GM21447 (cell line): ENCODE results near the gene ERVMER34-1.

ENCODE experiments used
- ATAC-seq: cut with Tn5 transposase; IDR thresholded peaks from one replicate; pipeline ENCODE4 v1.9.1; 2021; ENCODE audit not compliant: unreplicated experiment

The ERVMER34-1 gene

GRCh38 chr4:52721968-52722815, 29.0 kb downstream of the ERVMER34-1 start:
- ATAC-seq, result peak; percentile 97

- no peak for ATAC-seq
Measured at GRCh38 chr4:52718123-52718522, 33.1 kb downstream of the ERVMER34-1 start.

DNA sequence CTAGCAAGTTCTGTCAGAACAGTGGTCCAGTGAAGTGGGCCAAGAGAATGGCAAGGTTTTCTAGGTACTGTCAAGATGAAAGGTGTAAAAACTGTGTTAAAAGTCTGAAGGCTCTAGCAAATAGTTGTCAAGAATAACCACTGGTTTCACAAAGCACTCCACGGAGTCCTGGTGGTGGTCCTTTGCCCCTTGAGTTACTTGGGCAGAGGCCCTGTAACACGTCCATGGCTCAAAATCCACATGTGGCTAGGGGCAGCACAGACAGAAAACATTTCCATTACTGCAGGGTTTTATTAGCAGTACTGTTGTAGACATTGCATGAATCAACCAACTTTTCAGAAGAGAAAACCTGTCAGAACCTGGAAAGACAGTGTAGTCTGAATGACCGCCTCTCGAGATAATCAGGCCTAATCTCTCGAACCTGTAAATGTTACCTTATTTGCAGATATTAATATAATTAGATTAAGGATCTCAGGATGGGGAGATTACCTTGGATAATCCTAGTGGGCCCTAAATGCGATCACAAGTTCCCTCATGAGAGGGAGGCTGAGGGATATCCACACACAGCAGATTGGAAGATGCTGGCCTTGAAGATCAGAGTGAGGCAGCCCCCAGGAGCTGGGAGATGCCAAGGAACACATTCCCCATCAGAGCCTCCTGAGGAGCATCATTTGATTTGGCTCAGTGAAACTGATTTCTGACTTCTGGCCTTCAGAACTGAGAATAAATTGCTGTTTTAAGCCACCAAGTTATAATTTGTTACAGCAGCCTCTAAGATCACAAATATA, 34.7 kb downstream of the ERVMER34-1 start:
- ATAC-seq, result no peak

DNA sequence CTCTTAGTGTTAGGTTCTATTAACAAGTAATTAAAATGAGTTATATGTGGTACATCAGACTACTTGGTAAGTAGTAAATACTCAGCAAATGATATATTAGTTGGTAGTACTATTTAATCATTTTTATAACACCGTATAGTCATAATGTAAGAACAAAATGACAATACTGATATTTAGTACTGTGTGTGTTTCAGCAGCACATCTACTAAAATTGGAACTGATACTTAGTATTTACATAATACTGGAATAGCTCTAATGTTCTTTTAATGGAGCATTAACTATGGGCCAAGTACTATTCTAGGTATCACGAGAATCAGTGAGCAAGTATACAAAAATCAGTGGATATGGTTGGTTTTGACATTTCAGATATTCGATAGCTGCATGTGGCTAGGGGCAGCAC, 35.3 kb downstream of the ERVMER34-1 start:
- ATAC-seq, result no peak

GRCh38 chr4:52715255-52715897, 35.8 kb downstream of the ERVMER34-1 start:
- ATAC-seq, result no peak

- ATAC-seq, result no peak
Measured at GRCh38 chr4:52714597-52715254, 36.5 kb downstream of the ERVMER34-1 start.

- no peak for ATAC-seq
Measured at GRCh38 chr4:52713456-52713937, 37.7 kb downstream of the ERVMER34-1 start.

- ATAC-seq, result peak; percentile 83
Measured at GRCh38 chr4:52712251-52713130, 38.7 kb downstream of the ERVMER34-1 start.

GRCh38 chr4:52711834-52712250, 39.4 kb downstream of the ERVMER34-1 start:
- ATAC-seq, result peak; percentile 3

DNA sequence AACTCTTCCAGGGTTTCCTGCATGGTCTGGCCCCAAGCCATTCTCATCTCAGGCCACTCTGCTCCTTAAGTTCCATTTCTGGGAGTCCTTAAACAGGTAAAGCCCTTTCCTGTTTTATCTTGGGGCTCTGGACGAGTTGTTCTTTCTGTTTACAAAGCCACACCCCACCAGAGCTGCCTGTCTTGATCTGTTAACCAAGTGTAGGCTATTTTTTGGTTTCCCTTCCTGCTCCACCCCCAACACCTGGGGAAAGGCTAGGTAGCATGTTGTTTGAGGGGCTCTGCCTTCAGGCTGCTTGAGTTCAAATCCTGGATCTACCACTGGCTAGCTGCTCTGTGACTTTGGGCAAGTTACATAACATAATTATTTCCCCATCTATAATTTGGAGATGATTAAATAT, 40.0 kb downstream of the ERVMER34-1 start:
- no peak for ATAC-seq

DNA sequence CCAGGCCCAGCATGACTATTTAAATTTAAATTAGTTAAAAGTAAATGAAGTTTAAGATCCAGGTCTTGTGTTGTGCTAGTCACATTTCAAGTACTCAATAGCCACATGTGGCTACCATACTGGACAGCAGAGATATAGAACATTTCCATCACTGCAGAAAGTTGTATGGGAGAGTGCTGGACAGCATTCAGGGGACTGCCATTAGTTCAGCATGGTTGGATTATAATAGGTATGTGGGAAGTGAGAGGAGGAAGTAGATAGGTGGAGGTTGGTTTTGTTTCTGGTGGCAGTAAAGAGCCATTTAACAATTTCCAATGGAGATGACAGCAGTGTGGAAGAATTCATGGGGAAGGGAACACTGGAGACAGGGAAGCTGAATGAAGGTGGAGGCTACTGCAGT, 42.1 kb downstream of the ERVMER34-1 start:
- no peak for ATAC-seq

- no peak for ATAC-seq
Measured at GRCh38 chr4:52704661-52705060, 46.6 kb downstream of the ERVMER34-1 start.

GRCh38 chr4:52704133-52704532, 47.1 kb downstream of the ERVMER34-1 start:
- ATAC-seq, result no peak

- peak; percentile 94 for ATAC-seq
Measured at GRCh38 chr4:52701207-52701606, 50.0 kb downstream of the ERVMER34-1 start.

DNA sequence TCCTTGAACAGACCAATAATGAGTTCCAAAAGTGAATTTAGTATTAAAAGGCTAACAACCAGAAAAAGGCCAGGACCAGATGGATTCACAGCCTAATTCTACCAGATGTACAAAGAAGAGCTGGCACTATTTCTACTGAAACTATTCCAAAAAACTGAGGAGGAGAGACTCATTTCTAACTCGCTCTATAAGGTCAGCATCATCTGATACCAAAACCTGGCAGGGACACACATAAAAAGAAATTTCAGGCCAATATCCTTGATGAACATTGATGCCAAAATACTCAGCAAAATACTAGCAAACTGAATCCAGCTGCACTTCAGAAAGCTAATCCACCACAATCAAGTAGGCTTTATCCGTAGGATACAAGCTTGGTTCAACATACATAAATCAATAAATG, 56.3 kb downstream of the ERVMER34-1 start:
- ATAC-seq, result no peak

DNA sequence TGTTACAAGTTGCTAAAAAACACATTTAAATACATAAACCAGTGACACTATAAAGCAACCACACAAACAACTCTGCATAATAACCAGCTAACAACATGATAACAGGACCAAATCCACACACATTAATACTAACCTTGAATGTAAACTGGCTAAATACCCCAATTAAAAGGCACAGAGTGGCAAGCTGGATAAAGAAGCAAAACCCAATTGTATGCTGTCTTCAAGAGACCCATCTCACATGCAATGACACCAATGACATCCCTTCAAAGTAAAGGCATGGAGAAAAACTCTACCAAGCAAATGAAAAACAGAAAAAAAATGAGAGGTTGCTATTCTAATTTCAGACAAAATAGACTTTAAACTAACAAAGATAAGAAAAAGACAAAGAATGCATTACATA, 57.7 kb downstream of the ERVMER34-1 start:
- ATAC-seq, result no peak
